Central memory CD4-positive, alpha-beta T cell (primary cell): ENCODE measurements around the gene NT5C1B.

ENCODE experiments used
- DNase-seq: peaks from one replicate; pipeline ENCODE4 v3.0.0; 2022

Gene NT5C1B

DNA sequence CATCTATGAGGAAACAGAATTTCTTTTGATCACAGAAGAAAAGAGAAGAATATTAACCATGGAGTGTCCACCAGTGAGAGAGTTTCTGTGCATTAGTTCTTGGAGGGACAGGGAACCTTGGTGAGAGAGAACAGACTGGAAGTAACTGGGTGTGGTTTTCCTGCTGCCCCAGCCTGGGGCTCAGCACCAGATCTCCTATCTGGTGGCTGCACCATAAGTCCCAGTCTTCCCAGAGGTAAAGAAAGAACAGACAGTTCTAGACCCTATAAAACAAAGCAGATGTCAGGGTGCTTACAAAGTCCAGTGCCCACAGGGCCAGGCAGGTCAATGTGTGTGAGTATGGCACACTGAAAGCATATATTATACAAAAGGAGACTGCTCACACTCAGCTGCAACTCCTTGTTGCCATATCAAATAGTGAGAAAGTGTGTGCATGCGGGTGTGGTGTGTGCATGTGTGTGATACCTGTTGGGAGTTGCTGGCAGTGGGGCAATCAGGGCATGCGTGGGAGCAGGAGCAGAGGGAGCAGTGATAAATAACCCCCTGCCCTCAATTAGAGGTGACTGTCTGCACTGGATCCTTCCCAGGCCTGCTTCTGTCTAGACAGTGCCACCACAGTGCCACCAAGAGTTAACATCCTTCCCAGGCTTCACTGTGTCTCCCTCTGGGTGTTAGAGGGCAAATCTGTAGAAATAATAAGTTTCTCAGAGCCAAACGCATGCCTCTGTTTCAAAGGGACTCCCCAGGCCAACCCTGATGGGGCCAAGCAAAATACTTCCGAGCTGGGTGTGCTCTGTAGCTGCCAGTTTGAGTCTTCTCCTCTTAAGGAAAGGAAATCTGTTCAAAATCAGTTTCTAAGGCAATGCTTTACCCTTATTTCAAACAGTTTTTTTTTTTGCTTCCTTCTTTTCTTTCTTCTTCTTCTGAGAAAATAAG lies 74.6 kb downstream of the NT5C1B start:
- no peak for DNase-seq
